Measurements from ENCODE around the gene CTXND1.

CTXND1 gene

DNA sequence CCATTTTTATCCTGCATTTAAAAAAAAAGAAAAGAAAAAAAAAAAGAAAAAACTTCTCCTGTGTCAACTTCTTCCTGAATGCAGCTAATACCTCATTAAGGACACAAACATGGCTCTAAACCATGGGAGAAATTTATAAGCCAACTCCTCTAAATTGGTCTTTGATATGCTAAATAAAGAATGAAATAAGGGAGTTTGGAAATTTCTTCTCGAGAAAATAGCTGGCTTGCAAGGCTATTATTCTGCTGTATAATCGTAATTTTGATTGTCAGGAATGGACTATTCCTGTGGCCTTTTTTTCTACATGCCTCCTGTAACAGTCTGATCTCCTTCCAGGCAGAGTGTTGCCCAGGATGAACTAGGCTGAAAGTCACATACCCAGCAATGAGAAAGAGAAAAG is 20.6 kb downstream of the CTXND1 start:
- TF ChIP-seq, protein P1, sequence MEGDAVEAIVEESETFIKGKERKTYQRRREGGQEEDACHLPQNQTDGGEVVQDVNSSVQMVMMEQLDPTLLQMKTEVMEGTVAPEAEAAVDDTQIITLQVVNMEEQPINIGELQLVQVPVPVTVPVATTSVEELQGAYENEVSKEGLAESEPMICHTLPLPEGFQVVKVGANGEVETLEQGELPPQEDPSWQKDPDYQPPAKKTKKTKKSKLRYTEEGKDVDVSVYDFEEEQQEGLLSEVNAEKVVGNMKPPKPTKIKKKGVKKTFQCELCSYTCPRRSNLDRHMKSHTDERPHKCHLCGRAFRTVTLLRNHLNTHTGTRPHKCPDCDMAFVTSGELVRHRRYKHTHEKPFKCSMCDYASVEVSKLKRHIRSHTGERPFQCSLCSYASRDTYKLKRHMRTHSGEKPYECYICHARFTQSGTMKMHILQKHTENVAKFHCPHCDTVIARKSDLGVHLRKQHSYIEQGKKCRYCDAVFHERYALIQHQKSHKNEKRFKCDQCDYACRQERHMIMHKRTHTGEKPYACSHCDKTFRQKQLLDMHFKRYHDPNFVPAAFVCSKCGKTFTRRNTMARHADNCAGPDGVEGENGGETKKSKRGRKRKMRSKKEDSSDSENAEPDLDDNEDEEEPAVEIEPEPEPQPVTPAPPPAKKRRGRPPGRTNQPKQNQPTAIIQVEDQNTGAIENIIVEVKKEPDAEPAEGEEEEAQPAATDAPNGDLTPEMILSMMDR (IDR thresholded peaks at IDR 0.05; ENCODE audit: control insufficient read depth, extremely low read depth, insufficient read depth), result no peak
- no peak for DNase-seq (ENCODE audit: low read depth)
- H3K4me3 ChIP-seq (ENCODE audit: low read depth, low read length), result no peak overlapping the region

DNA sequence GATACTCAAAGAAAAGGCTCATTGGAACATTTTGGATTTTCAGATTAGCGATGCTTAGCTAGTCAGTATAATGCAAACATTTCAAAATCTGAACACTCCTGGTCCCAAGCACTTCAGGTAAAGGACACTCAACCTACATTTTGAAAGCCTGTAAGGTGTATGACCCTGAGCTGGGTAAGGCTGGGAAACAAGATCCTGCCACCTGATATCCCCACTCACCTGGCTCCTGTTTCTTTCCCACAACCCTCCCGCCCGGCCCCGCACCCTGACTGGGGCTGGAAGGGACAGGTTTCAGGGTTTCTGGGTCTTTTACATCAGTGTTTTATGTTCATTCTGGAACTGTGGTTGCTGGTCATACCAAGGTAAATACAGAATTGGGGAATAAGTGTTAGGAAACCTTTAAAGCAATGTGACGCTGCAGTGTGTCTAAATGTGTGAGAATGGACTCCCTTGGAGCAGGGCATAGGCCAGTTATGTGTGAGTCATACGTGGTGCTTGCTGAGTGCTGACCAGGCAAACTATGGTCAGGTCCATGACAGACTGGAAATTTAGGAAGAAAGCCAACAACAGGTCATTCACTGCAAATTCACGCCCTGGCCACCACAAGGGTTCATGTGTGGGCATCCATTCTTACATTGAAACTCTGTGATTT is 22.9 kb downstream of the CTXND1 start:
- no peak for DNase-seq (ENCODE audit: low read depth)
- H3K4me3 ChIP-seq (ENCODE audit: low read depth, low read length), result no peak overlapping the region
- TF ChIP-seq, protein P1 (IDR thresholded peaks at IDR 0.05; ENCODE audit: control insufficient read depth, extremely low read depth, insufficient read depth), result no peak

DNA sequence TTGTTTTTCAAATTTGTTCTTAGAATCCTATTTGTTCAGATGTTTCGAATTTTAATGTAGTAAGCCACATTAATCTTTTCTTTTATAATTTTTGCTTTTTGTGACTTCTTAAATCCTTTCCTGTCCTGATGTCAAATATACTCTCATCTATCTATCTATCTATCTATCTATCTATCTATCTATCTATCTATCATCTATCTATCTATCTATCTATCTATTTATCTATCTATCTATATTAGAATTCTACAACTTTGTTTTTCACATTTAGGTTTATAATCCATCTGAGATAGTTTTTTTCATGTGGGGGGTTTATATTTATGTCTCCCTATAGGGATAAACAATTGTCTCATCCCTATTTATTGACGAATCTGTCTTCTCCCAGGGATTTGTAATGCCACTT is 32.1 kb downstream of the CTXND1 start:
- TF ChIP-seq, protein P1 (IDR thresholded peaks at IDR 0.05; ENCODE audit: control insufficient read depth, extremely low read depth, insufficient read depth), result no peak
- no peak overlapping the region for H3K4me3 ChIP-seq (ENCODE audit: low read depth, low read length)
- no peak for DNase-seq (ENCODE audit: low read depth)

DNA sequence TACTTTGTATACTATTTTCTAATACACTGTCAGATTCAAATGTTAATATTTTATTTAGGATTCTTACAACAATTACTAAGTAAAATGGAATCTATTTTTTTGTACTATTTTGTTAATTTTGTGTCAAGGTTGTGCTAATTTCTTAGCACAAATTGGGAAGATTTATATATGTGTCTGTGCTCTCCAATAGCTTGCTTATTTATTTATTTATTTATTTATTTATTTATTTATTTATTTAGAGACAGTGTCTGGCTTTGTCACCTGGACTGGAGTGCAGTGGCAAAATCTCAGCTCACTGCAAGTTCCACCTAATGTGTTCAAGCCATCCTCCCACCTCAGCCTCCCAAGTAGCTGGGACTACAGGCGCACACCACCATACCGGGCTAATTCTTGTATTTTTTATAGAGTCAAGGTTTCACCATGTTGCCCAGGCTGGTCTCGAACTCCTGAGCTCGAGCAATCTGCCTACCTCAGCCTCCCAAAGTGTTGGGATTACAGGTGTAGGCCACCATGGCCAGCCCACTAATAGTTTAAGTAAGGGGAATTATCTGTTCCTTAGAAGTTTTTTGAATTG is 34.6 kb downstream of the CTXND1 start:
- no peak overlapping the region for H3K4me3 ChIP-seq (ENCODE audit: low read depth, low read length)
- TF ChIP-seq, protein P1 (IDR thresholded peaks at IDR 0.05; ENCODE audit: control insufficient read depth, extremely low read depth, insufficient read depth), result no peak
- DNase-seq (ENCODE audit: low read depth), result no peak

DNA sequence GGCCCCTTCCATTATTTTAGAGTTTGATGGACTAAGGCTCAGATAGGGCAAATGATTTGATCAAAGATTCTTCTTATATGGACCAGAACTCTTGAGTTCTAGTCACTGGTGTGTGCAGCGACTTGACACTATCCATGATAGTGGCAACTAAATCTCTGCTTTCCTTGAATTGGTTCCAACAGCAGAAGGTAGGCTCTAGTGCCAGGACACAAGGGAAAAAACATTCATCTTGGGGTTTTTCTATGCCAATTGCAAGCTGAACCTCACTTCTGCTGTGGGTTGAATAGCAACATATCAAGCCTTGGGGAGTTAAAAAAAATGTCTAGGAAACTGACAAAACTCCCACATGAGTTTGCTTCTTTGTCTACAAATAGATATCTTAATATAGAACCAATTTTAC is 35.1 kb downstream of the CTXND1 start:
- no peak for DNase-seq (ENCODE audit: low read depth)
- TF ChIP-seq, protein P1 (IDR thresholded peaks at IDR 0.05; ENCODE audit: control insufficient read depth, extremely low read depth, insufficient read depth), result no peak
- no peak overlapping the region for H3K4me3 ChIP-seq (ENCODE audit: low read depth, low read length)

DNA sequence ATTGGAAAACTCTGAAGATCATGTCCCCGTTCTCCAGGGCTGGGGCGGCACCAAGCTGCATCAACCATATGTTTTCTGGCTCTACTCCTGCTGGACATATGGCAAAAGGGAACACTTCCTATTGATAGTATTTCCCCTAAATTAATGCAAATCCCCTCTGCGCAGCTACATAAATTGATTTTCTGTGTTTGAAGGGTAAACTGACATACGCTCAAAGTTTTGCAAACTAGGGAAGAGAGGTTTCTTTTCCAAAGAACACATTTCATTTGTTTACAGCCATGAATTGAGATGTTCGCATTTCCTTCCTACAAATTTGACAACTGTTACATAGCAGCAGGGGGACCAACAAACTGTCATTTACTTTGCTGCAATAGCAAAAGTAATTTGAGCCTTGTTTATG is 35.9 kb downstream of the CTXND1 start:
- DNase-seq (ENCODE audit: low read depth), result no peak
- TF ChIP-seq, protein P1 (IDR thresholded peaks at IDR 0.05; ENCODE audit: control insufficient read depth, extremely low read depth, insufficient read depth), result no peak
- H3K4me3 ChIP-seq (ENCODE audit: low read depth, low read length), result no peak overlapping the region

DNA sequence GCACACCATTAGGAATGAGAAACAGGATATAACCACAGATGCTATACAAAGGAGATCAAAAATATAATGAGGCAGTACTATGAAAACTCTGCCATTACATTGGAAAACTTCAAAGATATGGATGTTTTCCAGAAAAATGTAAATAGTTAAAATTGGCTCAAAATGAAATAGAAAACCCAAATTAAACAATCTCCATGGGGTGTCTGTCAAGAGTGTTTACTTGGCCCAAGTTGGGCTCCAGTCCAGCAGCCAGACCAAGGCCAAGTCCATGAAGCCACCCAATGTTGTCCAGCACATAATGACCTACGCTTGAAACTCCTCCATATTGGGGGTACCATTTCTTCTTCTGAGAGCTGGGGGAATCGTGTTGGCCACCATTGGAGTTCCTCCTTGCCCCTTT is 37.1 kb downstream of the CTXND1 start:
- no peak overlapping the region for H3K4me3 ChIP-seq (ENCODE audit: low read depth, low read length)
- no peak for DNase-seq (ENCODE audit: low read depth)
- TF ChIP-seq, protein P1 (IDR thresholded peaks at IDR 0.05; ENCODE audit: control insufficient read depth, extremely low read depth, insufficient read depth), result no peak

Data from LNCaP clone FGC (cell line).